ENCODE measurements around the gene TYW1.
"Not testable (repeated sequence)": the region's sequence is repeated elsewhere in the genome, so short reads cannot be mapped to it uniquely, and the experiment has no call there.

- TF ChIP-seq, protein P1, sequence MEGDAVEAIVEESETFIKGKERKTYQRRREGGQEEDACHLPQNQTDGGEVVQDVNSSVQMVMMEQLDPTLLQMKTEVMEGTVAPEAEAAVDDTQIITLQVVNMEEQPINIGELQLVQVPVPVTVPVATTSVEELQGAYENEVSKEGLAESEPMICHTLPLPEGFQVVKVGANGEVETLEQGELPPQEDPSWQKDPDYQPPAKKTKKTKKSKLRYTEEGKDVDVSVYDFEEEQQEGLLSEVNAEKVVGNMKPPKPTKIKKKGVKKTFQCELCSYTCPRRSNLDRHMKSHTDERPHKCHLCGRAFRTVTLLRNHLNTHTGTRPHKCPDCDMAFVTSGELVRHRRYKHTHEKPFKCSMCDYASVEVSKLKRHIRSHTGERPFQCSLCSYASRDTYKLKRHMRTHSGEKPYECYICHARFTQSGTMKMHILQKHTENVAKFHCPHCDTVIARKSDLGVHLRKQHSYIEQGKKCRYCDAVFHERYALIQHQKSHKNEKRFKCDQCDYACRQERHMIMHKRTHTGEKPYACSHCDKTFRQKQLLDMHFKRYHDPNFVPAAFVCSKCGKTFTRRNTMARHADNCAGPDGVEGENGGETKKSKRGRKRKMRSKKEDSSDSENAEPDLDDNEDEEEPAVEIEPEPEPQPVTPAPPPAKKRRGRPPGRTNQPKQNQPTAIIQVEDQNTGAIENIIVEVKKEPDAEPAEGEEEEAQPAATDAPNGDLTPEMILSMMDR (IDR thresholded peaks at IDR 0.05), result not testable (repeated sequence)
- TF ChIP-seq POLR2AphosphoS5 (IDR thresholded peaks at IDR 0.05), result not testable (repeated sequence)
Measured at GRCh38 chr7:67226967-67227366, 230.3 kb downstream of the TYW1 start.

Measured in esophagus muscularis mucosa (tissue), 3 donors.